B cell (primary cell): ENCODE results near the gene GRM4. TPM values are rescaled to one million over a fixed set of nuclear protein-coding genes. Genes with fewer than 3 reads are reported as not detected.
A peak's percentile ranks its signal among the peaks of the same experiment; 100 is the strongest.

Source experiments
- ATAC-seq: fragments of 200-7000 bp; cut with Tn5 transposase; one replicate; pipeline ENCODE4 v1.10.0; 2021; ENCODE audit warnings: low read depth, mild to moderate bottlenecking, moderate number of reproducible peaks, moderate library complexity
- CTCF ChIA-PET: fragments of 350-600 bp; sonication (Branson Sonifier 250); formaldehyde crosslinking; loops from one replicate; lab custom pipeline; 2021; ENCODE audit warnings: antibody characterized with exemption, inconsistent platforms; lab: Charles Lee
- POLR2A ChIA-PET: fragments of 350-600 bp; sonication (Branson Sonifier 250); formaldehyde crosslinking; loops from one replicate; lab custom pipeline; 2021; ENCODE audit warnings: antibody characterized with exemption; lab: Charles Lee
- DNase-seq: peaks from one replicate; pipeline ENCODE4 v3.0.0; 2013
- H2AFZ ChIP-seq: 2 replicates; pipeline ENCODE4 v1.6.1; 2012; ENCODE audit warnings: mild to moderate bottlenecking, low read depth, low read length; ENCODE audit not compliant: insufficient read depth, poor library complexity, severe bottlenecking
- H3K27ac ChIP-seq, 2 donors: 1 replicate in 1 of 2; 2 replicates in 1 of 2; pipeline ENCODE4 v1.5.1; 2012 to 2013; ENCODE audit warnings: low read length in 2 of 2, mild to moderate bottlenecking in 2 of 2, moderate library complexity in 1 of 2
- H3K27me3 ChIP-seq, 4 experiments: fragments of 200-600 bp in 1 of 4; sonication (generic) in 1 of 4; replicated peaks in 1 of 4; 1 replicate in 2 of 4; 2 replicates in 2 of 4; pipeline versions ENCODE4 v1.6.1 to v1.7.0; 2013 to 2016; ENCODE audit warnings: low read length in 3 of 4, mild to moderate bottlenecking in 2 of 4, mixed read lengths in 1 of 4, moderate library complexity in 1 of 4; ENCODE audit not compliant: insufficient read depth in 4 of 4, control insufficient read depth in 3 of 4; ENCODE audit errors: control extremely low read depth in 1 of 4
- H3K36me3 ChIP-seq, 2 experiments: replicated peaks in 1 of 2; 1 replicate in 1 of 2; 2 replicates in 1 of 2; pipeline versions ENCODE4 v1.6.1 to v1.7.1; 2013; ENCODE audit warnings: low read length in 1 of 2; ENCODE audit not compliant: insufficient read depth in 2 of 2, control insufficient read depth in 1 of 2; ENCODE audit errors: control extremely low read depth in 1 of 2, extremely low read depth in 1 of 2
- H3K4me1 ChIP-seq, 2 donors: fragments of 200-600 bp in 1 of 2; sonication (generic) in 1 of 2; 1 replicate in 1 of 2; 2 replicates in 1 of 2; pipeline versions ENCODE4 v1.5.1 to v1.6.1; 2013 to 2017; ENCODE audit warnings: low read length in 2 of 2; ENCODE audit not compliant: control insufficient read depth in 2 of 2, insufficient read depth in 2 of 2
- H3K4me2 ChIP-seq: replicated peaks from 2 replicates; pipeline ENCODE3; 2012; ENCODE audit warnings: mild to moderate bottlenecking, low read depth, low read length; ENCODE audit not compliant: poor library complexity, severe bottlenecking
- H3K4me3 ChIP-seq, 5 experiments: fragments of 200-600 bp in 1 of 5; sonication (generic) in 1 of 5; 1 replicate in 3 of 5; 2 replicates in 2 of 5; pipeline versions ENCODE4 v1.5.1 to v1.7.0; 2011 to 2016; ENCODE audit warnings: low read length in 4 of 5, mild to moderate bottlenecking in 4 of 5, low read depth in 2 of 5, control low read depth in 1 of 5, moderate library complexity in 1 of 5; ENCODE audit not compliant: insufficient read depth in 1 of 5; ENCODE audit errors: control extremely low read depth in 1 of 5, extremely low read depth in 1 of 5
- H3K79me2 ChIP-seq: fragments of 200-600 bp; sonication (generic); one replicate; pipeline ENCODE4 v1.6.0; 2016; ENCODE audit warnings: low read length; ENCODE audit not compliant: control insufficient read depth, insufficient read depth
- H3K9ac ChIP-seq: fragments of 200-600 bp; sonication (generic); 2 replicates; pipeline ENCODE4 v1.6.1; 2017; ENCODE audit warnings: mild to moderate bottlenecking, low read length, moderate library complexity
- H3K9me3 ChIP-seq, 3 donors: one replicate each; pipeline versions ENCODE4 v1.6.1 to v1.7.1; 2013; ENCODE audit warnings: low read length in 2 of 3; ENCODE audit not compliant: control insufficient read depth in 2 of 3, insufficient read depth in 1 of 3; ENCODE audit errors: control extremely low read depth in 1 of 3
- H4K20me1 ChIP-seq: 2 replicates; pipeline ENCODE4 v1.6.0; 2012; ENCODE audit warnings: mild to moderate bottlenecking, low read length; ENCODE audit not compliant: insufficient read depth, control insufficient read depth, poor library complexity, severe bottlenecking
- H3K27ac Mint-ChIP-seq: one replicate; pipeline ENCODE4 v1.8.0; 2021; ENCODE audit warnings: mixed read lengths
- H3K27me3 Mint-ChIP-seq: one replicate; pipeline ENCODE4 v1.8.0; 2021; ENCODE audit warnings: mixed read lengths
- H3K4me1 Mint-ChIP-seq: one replicate; pipeline ENCODE4 v1.8.0; 2021; ENCODE audit warnings: mixed read lengths
- H3K4me3 Mint-ChIP-seq: one replicate; pipeline ENCODE4 v1.8.0; 2021; ENCODE audit warnings: mixed read lengths
- H3K9me3 Mint-ChIP-seq: one replicate; pipeline ENCODE4 v1.8.0; 2022; ENCODE audit warnings: mixed read lengths; ENCODE audit not compliant: insufficient read depth
- EZH2 ChIP-seq: IDR thresholded peaks from 2 replicates; pipeline ENCODE4 v1.6.1; 2012; ENCODE audit warnings: borderline replicate concordance, low read depth, mild to moderate bottlenecking, moderate library complexity, low read length; ENCODE audit not compliant: insufficient read depth, poor library complexity, severe bottlenecking
- WGBS: methylation state at CpG from one replicate; pipeline ENCODE4 v1.1.5; 2013; ENCODE audit warnings: missing lambda C conversion rate; ENCODE audit not compliant: insufficient coverage; 5-methylcytosine and 5-hydroxymethylcytosine counted together
- intact Hi-C: fragments of 100-400 bp; cut with micrococcal nuclease; formaldehyde crosslinking; loops from one replicate; pipeline ENCODE4 v1.10.0; 2022
- polyA plus RNA-seq: library from polyadenylated mRNA; depleted of rRNA; stranded (reverse); fragments of >200 nt; gene quantifications from 2 replicates; pipeline ENCODE4 v1.2.3, GENCODE V29; 2012
- total RNA-seq, 2 donors: library from RNA; stranded (reverse); fragments of 120-200 nt in 1 of 2; gene quantifications; 1 replicate in 1 of 2; 2 replicates in 1 of 2; pipeline versions ENCODE4 v1.2.3 to v1.2.4, GENCODE V29; 2013 to 2022
- TF ChIP-seq, protein P1 (sequence below): fragments of 200-600 bp; IDR thresholded peaks from one replicate; pipeline ENCODE4 v1.8.0; 2022; ENCODE audit warnings: antibody characterized with exemption, mild to moderate bottlenecking

The GRM4 gene
- total and polyA plus RNA-seq, 2 donors (not counting 1 experiment from before 2014, with no cell fraction given) = 0.04 TPM; not detected in 1

DNA sequence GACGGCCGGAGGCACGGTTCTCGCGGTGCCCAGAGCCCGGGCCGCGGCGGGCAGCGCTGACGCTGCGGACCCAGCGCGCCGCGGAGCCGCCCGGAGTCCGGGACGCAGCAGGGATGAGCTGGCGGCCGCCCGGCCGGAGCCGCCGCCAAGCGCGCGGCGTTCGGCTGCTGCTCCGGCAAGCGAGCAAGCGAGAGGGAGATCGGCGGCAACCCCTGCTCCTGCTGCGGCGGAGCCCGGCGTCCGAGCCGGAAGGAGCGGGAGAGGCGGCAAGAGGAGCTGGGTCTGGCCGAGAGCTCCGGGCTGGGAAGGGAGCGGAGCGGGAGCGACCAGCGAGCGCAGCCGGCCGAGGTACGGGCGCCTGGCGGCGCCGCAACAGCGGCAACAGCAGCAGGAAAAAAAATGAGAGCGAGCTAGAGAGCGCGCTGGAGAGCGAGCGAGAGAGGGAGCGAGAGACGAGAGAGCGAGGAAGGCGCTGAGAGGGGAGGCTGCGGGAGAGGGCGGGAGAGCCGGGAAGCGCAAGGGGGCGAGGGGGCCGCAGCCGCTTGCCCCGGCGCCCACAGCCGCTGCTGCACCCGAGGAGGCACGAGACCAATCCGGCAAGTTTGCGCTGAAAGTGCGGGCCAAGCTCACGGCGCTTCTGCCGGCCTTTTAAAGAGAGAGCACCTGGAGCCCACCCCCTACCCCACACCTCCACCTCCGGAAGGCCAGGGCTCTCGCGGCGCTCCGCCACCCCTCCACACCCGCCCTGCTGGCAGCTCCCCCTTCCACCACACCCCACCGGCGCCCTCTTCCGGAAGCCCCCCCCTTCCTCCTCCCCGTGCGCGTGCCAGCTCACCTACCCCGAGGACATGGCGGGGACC, 496 bp downstream of the GRM4 start:
- no peaks in the 10 kb centered on the region for H3K9me3 Mint-ChIP-seq
- peak overlapping the region; percentile 42 for H3K27ac Mint-ChIP-seq
- no peak overlapping the region for H3K27ac ChIP-seq
- ChIA-PET CTCF (interaction anchor here (0.6 to 1.6 kb wide), 6 partner anchors 9 to 378 kb away, joined by 3 to 4 read pairs (median 4); no protein-coding TSS in a partner anchor), POLR2A (no interaction called here)
- H3K9ac ChIP-seq = peak overlapping the region; percentile 61
- peaks cover 25% of the 10 kb centered on the region for H3K4me1 Mint-ChIP-seq
- 2% methylated on average over 95 of the region's 100 CpGs for WGBS
- peak overlapping the region; percentile 66 for H2AFZ ChIP-seq
- peak overlapping the region; percentile 81 for H3K4me3 Mint-ChIP-seq
- peaks cover 61% of the 10 kb centered on the region for H3K27me3 Mint-ChIP-seq
- DNase-seq (peak; percentile 56), ATAC-seq (peak; percentile 45)
- H4K20me1 ChIP-seq = no peaks in the 10 kb centered on the region
- peaks cover 0 to 14% (median 0%) of the 10 kb centered on the region in 3 donors for H3K9me3 ChIP-seq
- no peak for TF ChIP-seq EZH2
- TF ChIP-seq, protein P1, sequence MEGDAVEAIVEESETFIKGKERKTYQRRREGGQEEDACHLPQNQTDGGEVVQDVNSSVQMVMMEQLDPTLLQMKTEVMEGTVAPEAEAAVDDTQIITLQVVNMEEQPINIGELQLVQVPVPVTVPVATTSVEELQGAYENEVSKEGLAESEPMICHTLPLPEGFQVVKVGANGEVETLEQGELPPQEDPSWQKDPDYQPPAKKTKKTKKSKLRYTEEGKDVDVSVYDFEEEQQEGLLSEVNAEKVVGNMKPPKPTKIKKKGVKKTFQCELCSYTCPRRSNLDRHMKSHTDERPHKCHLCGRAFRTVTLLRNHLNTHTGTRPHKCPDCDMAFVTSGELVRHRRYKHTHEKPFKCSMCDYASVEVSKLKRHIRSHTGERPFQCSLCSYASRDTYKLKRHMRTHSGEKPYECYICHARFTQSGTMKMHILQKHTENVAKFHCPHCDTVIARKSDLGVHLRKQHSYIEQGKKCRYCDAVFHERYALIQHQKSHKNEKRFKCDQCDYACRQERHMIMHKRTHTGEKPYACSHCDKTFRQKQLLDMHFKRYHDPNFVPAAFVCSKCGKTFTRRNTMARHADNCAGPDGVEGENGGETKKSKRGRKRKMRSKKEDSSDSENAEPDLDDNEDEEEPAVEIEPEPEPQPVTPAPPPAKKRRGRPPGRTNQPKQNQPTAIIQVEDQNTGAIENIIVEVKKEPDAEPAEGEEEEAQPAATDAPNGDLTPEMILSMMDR = no peak
- H3K27me3 ChIP-seq = peaks cover 0 to 70% (median 36%) of the 10 kb centered on the region in 4 experiments
- H3K4me2 ChIP-seq = peak overlapping the region; percentile 89
- peak overlapping the region in 4 of 5 experiments; percentile 26 to 62 (median 52) for H3K4me3 ChIP-seq
- no peaks in the 10 kb centered on the region for H3K36me3 ChIP-seq
- intact Hi-C loops = no loop called here
- H3K4me1 ChIP-seq = peaks cover 35 to 40% of the 10 kb centered on the region in 2 donors
- H3K79me2 ChIP-seq = no peaks in the 10 kb centered on the region
